Suprapubic skin (tissue), 4 donors: ENCODE results near the gene FXYD3.

Source experiments
- EP300 ChIP-seq: sonication (generic); formaldehyde crosslinking; IDR thresholded peaks from one replicate; pipeline ENCODE4 v1.6.1; 2017; ENCODE audit warnings: antibody characterized with exemption
- POLR2A ChIP-seq, 2 donors: fragments of 450-650 bp; IDR thresholded peaks; one replicate each; pipeline ENCODE4 v1.6.1; 2017; ENCODE audit warnings: antibody characterized with exemption in 2 of 2, mild to moderate bottlenecking in 2 of 2, moderate library complexity in 2 of 2
- POLR2AphosphoS5 ChIP-seq, 3 donors: sonication (generic); formaldehyde crosslinking; IDR thresholded peaks; one replicate each; pipeline ENCODE4 v1.6.1; 2017; ENCODE audit warnings: antibody characterized with exemption in 3 of 3
- TF ChIP-seq, protein P1 (sequence below), 2 donors: fragments of 200-600 bp in 1 of 2; fragments of 450-650 bp in 1 of 2; sonication (generic) in 1 of 2; IDR thresholded peaks; one replicate each; pipeline ENCODE4 v1.5.1; 2016 to 2019; ENCODE audit warnings: antibody characterized with exemption in 2 of 2, mild to moderate bottlenecking in 1 of 2, moderate library complexity in 1 of 2

DNA sequence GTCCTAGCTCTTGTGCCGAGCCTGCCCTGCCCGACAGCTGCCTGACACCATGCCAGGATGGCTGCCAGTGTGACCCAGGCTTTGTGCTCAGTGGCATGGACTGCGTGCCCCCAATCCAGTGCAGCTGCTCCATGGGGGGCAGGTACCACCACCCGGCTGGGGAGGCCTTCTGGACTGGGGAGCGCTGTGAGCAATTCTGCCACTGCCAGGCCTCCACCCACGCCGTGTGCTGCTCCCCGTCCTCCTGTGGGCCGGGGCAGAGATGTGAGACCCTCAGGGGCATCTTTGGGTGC, 9.4 kb upstream of the FXYD3 start:
- TF ChIP-seq, protein P1, sequence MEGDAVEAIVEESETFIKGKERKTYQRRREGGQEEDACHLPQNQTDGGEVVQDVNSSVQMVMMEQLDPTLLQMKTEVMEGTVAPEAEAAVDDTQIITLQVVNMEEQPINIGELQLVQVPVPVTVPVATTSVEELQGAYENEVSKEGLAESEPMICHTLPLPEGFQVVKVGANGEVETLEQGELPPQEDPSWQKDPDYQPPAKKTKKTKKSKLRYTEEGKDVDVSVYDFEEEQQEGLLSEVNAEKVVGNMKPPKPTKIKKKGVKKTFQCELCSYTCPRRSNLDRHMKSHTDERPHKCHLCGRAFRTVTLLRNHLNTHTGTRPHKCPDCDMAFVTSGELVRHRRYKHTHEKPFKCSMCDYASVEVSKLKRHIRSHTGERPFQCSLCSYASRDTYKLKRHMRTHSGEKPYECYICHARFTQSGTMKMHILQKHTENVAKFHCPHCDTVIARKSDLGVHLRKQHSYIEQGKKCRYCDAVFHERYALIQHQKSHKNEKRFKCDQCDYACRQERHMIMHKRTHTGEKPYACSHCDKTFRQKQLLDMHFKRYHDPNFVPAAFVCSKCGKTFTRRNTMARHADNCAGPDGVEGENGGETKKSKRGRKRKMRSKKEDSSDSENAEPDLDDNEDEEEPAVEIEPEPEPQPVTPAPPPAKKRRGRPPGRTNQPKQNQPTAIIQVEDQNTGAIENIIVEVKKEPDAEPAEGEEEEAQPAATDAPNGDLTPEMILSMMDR (IDR thresholded peaks at IDR 0.05), result no peak
- TF ChIP-seq POLR2A (IDR thresholded peaks at IDR 0.05) (no peak), EP300 (no peak), POLR2AphosphoS5 (IDR thresholded peaks at IDR 0.05) (no peak)
